ENCODE results near the gene GOLT1A.
"Not testable (repeated sequence)": the region's sequence is repeated elsewhere in the genome, so short reads cannot be mapped to it uniquely, and the experiment has no call there.

Gene GOLT1A

GRCh38 chr1:204249736-204250427, 36.1 kb upstream of the GOLT1A start:
- no peak for DNase-seq (ENCODE audit: low read depth in 2 of 2)

- DNase-seq (ENCODE audit: low read depth in 2 of 2) = no peak
Measured at GRCh38 chr1:204248954-204249353, 35.2 kb upstream of the GOLT1A start.

- DNase-seq (ENCODE audit: low read depth in 2 of 2) = no peak
Measured at GRCh38 chr1:204246876-204247275, 33.1 kb upstream of the GOLT1A start.

GRCh38 chr1:204242920-204243319, 29.1 kb upstream of the GOLT1A start:
- DNase-seq (ENCODE audit: low read depth in 2 of 2) = no peak

GRCh38 chr1:204241914-204242313, 28.1 kb upstream of the GOLT1A start:
- DNase-seq (ENCODE audit: low read depth in 2 of 2) = no peak

GRCh38 chr1:204241050-204241449, 27.3 kb upstream of the GOLT1A start:
- DNase-seq (ENCODE audit: low read depth in 2 of 2) = no peak

GRCh38 chr1:204240233-204240632, 26.4 kb upstream of the GOLT1A start:
- no peak for DNase-seq (ENCODE audit: low read depth in 2 of 2)

GRCh38 chr1:204239401-204239800, 25.6 kb upstream of the GOLT1A start:
- DNase-seq (ENCODE audit: low read depth in 2 of 2) = not testable (repeated sequence)

- not testable (repeated sequence) for DNase-seq (ENCODE audit: low read depth in 2 of 2)
Measured at GRCh38 chr1:204238520-204238919, 24.7 kb upstream of the GOLT1A start.

- DNase-seq (ENCODE audit: low read depth in 2 of 2) = not testable (repeated sequence)
Measured at GRCh38 chr1:204237515-204237914, 23.7 kb upstream of the GOLT1A start.

- DNase-seq (ENCODE audit: low read depth in 2 of 2) = no peak
Measured at GRCh38 chr1:204232526-204232925, 18.7 kb upstream of the GOLT1A start.

GRCh38 chr1:204230211-204230610, 16.4 kb upstream of the GOLT1A start:
- DNase-seq (ENCODE audit: low read depth in 2 of 2) = no peak

GRCh38 chr1:204228896-204229295, 15.1 kb upstream of the GOLT1A start:
- DNase-seq (ENCODE audit: low read depth in 2 of 2) = no peak

GRCh38 chr1:204227996-204228785, 14.4 kb upstream of the GOLT1A start:
- no peak for DNase-seq (ENCODE audit: low read depth in 2 of 2)

GRCh38 chr1:204227351-204227750, 13.6 kb upstream of the GOLT1A start:
- DNase-seq (ENCODE audit: low read depth in 2 of 2) = no peak

GRCh38 chr1:204225841-204226735, 12.3 kb upstream of the GOLT1A start:
- DNase-seq (ENCODE audit: low read depth in 2 of 2) = no peak

- no peak for DNase-seq (ENCODE audit: low read depth in 2 of 2)
Measured at GRCh38 chr1:204224655-204225054, 10.9 kb upstream of the GOLT1A start.

- no peak for DNase-seq (ENCODE audit: low read depth in 2 of 2)
Measured at GRCh38 chr1:204223129-204223860, 9.5 kb upstream of the GOLT1A start.

- DNase-seq (ENCODE audit: low read depth in 2 of 2) = no peak
Measured at GRCh38 chr1:204222764-204223055, 8.9 kb upstream of the GOLT1A start.

GRCh38 chr1:204222006-204222763, 8.4 kb upstream of the GOLT1A start:
- DNase-seq (ENCODE audit: low read depth in 2 of 2) = no peak

- DNase-seq (ENCODE audit: low read depth in 2 of 2) = no peak
Measured at GRCh38 chr1:204221271-204221670, 7.5 kb upstream of the GOLT1A start.

Data from stimulated activated CD8-positive, alpha-beta memory T cell treated with anti-CD3 and anti-CD28 coated beads, Interleukin-15, amount 100 ng/mL, for 4 hours (primary cell).